K562 (cell line): Measurements from ENCODE around the gene MCM6. TPM values are rescaled to one million over a fixed set of nuclear protein-coding genes. Genes with fewer than 3 reads are reported as not detected.

Experiments used
- ATAC-seq: fragments of 200-7000 bp; cut with Tn5 transposase; 3 replicates; pipeline ENCODE4 v1.9.1; 2020; ENCODE audit warnings: moderate library complexity
- BruUV-seq: library from RNA; stranded (reverse); fragments of 400-500 nt; replicated peaks from 2 replicates; lab custom pipeline; 2021; lab: Mats Ljungman, UMichigan
- CTCF ChIA-PET: fragments of 300-600 bp; formaldehyde crosslinking; extraction: SDS; loops from one replicate; lab custom pipeline; 2021; ENCODE audit warnings: low intra/inter-chr PET ratio; lab: Yijun Ruan, JAX
- POLR2A ChIA-PET: fragments of 300-600, 350-650 bp; sonication (Branson Sonifier 250); formaldehyde crosslinking; extraction: SDS; loops from one replicate; lab custom pipeline; 2021; ENCODE audit warnings: antibody characterized with exemption, inconsistent platforms; lab: Yijun Ruan, JAX
- DNase-seq, 4 experiments: peaks; one replicate each; pipeline versions ENCODE4 v3.0.0 to v3.0.0-alpha.2; 2011 to 2018; ENCODE audit warnings: low spot score in 3 of 4, mixed read lengths in 3 of 4; ENCODE audit errors: extremely low read depth in 1 of 4
- FAIRE-seq: peaks from 2 replicates; lab custom pipeline; 2011; peaks lifted over from hg19 to GRCh38; lab: Jason Lieb, UNC
- H2AFZ ChIP-seq: 2 replicates; pipeline ENCODE4 v1.6.0; 2011; ENCODE audit warnings: low read depth, low read length, control low read depth, inconsistent platforms
- H3K27ac ChIP-seq: fragments of 200-600 bp; 3 replicates; pipeline ENCODE4 v1.8.0; 2011; ENCODE audit warnings: low read depth, mild to moderate bottlenecking, control low read depth, inconsistent platforms, low read length, moderate library complexity, mixed read lengths; ENCODE audit errors: extremely low read depth
- H3K27me3 ChIP-seq, 2 experiments: fragments of 300-600 bp in 1 of 2; 2 replicates in 1 of 2; 3 replicates in 1 of 2; pipeline versions ENCODE4 v1.6.0 to v1.8.0; 2011; ENCODE audit warnings: inconsistent platforms in 2 of 2, low read length in 2 of 2, mild to moderate bottlenecking in 1 of 2, mixed read lengths in 1 of 2, moderate library complexity in 1 of 2; ENCODE audit not compliant: control insufficient read depth in 2 of 2, insufficient read depth in 2 of 2
- H3K36me3 ChIP-seq: fragments of 300-600 bp; 3 replicates; pipeline ENCODE4 v1.8.0; 2011; ENCODE audit warnings: mild to moderate bottlenecking, low read length, inconsistent platforms; ENCODE audit not compliant: control insufficient read depth, insufficient read depth
- H3K4me1 ChIP-seq, 2 experiments: fragments of 200-600 bp in 1 of 2; replicated peaks in 1 of 2; 2 replicates in 1 of 2; 3 replicates in 1 of 2; pipeline versions ENCODE4 v1.5.1 to v1.8.0; 2011; ENCODE audit warnings: inconsistent platforms in 2 of 2, low read length in 2 of 2, mild to moderate bottlenecking in 1 of 2, mixed read lengths in 1 of 2, moderate library complexity in 1 of 2; ENCODE audit not compliant: control insufficient read depth in 2 of 2, insufficient read depth in 2 of 2
- H3K4me2 ChIP-seq: 2 replicates; pipeline ENCODE4 v1.6.1; 2011; ENCODE audit warnings: low read length, control low read depth, inconsistent platforms, mixed read lengths; ENCODE audit not compliant: insufficient read depth
- H3K4me3 ChIP-seq: fragments of 200-600 bp; sonication (generic), shearing (Covaris generic); 2 replicates; pipeline ENCODE4 v1.5.1; 2016; ENCODE audit warnings: control low read depth, inconsistent platforms
- H3K79me2 ChIP-seq: fragments of 200-600 bp; 3 replicates; pipeline ENCODE4 v1.8.0; 2011; ENCODE audit warnings: low read length, inconsistent platforms; ENCODE audit not compliant: control insufficient read depth, insufficient read depth
- H3K9ac ChIP-seq, 2 experiments: 2 replicates each; pipeline versions ENCODE4 v1.6.0 to v1.6.1; 2011; ENCODE audit warnings: low read depth in 2 of 2, low read length in 2 of 2, control low read depth in 1 of 2, inconsistent platforms in 1 of 2, mild to moderate bottlenecking in 1 of 2, mixed read lengths in 1 of 2; ENCODE audit not compliant: insufficient read depth in 1 of 2
- H3K9me1 ChIP-seq: one replicate; pipeline ENCODE4 v1.6.0; 2011; ENCODE audit warnings: inconsistent platforms, mild to moderate bottlenecking, low read length, moderate library complexity; ENCODE audit not compliant: control insufficient read depth, insufficient read depth
- H3K9me3 ChIP-seq: replicated peaks from 2 replicates; pipeline ENCODE4 v1.5.1; 2011; ENCODE audit warnings: low read depth, low read length, inconsistent platforms; ENCODE audit not compliant: control insufficient read depth, insufficient read depth
- H4K20me1 ChIP-seq: replicated peaks from 2 replicates; pipeline ENCODE4 v1.6.1; 2011; ENCODE audit warnings: low read length, inconsistent platforms, mixed read lengths; ENCODE audit not compliant: control insufficient read depth, insufficient read depth
- CGGBP1 ChIP-seq: fragments of 250-450 bp; sonication (Bioruptor Pico); IDR thresholded peaks from 2 replicates; pipeline ENCODE4 v1.9.0; 2021; ENCODE audit warnings: mild to moderate bottlenecking
- CHD4 ChIP-seq: fragments of 200-600 bp; sonication (generic); IDR thresholded peaks from 3 replicates; pipeline ENCODE4 v1.6.1; 2012; ENCODE audit warnings: low read depth, mild to moderate bottlenecking, mixed read lengths, low read length, inconsistent platforms; ENCODE audit not compliant: insufficient read depth, insufficient replicate concordance, poor library complexity, severe bottlenecking
- FOXJ2 ChIP-seq: fragments of 200-800 bp; sonication (Bioruptor generic); IDR thresholded peaks from 2 replicates; pipeline ENCODE4 v1.6.1; 2016; ENCODE audit warnings: missing genetic modification characterization, missing compliant biosample characterization
- HMGN3 ChIP-seq: IDR thresholded peaks from 2 replicates; pipeline ENCODE4 v1.6.1; 2011; ENCODE audit warnings: borderline replicate concordance, low read depth, mild to moderate bottlenecking, mixed read lengths, low read length; ENCODE audit not compliant: insufficient read length; ENCODE audit errors: extremely low read depth
- IRF9 ChIP-seq: fragments of 450-650 bp; IDR thresholded peaks from 2 replicates; pipeline ENCODE4 v1.6.1; 2016; ENCODE audit warnings: missing biosample characterization, missing genetic modification characterization
- U2AF2 ChIP-seq: fragments of 200-400 bp; formaldehyde crosslinking; optimal IDR thresholded peaks from 2 replicates; pipeline ENCODE3; 2017; ENCODE audit warnings: low read depth, mild to moderate bottlenecking, low read length
- USF1 ChIP-seq: sonication (generic); formaldehyde crosslinking; IDR thresholded peaks from 2 replicates; pipeline ENCODE4 v1.9.0; 2022; ENCODE audit warnings: mild to moderate bottlenecking, missing genetic modification reagents
- YY1 ChIP-seq, 3 experiments: IDR thresholded peaks; 2 replicates each; pipeline ENCODE4 v1.6.1; 2011; ENCODE audit warnings: low read length in 2 of 3, mild to moderate bottlenecking in 2 of 3, moderate library complexity in 2 of 3, borderline replicate concordance in 1 of 3, control low read depth in 1 of 3, low read depth in 1 of 3; ENCODE audit not compliant: insufficient read depth in 3 of 3, insufficient replicate concordance in 2 of 3, control insufficient read depth in 1 of 3, insufficient read length in 1 of 3; ENCODE audit errors: extremely low read depth in 1 of 3
- ZBTB1 ChIP-seq: sonication (generic); formaldehyde crosslinking; IDR thresholded peaks from 2 replicates; pipeline ENCODE4 v1.8.1; 2023; ENCODE audit warnings: missing genetic modification reagents, low read depth, mild to moderate bottlenecking, borderline replicate concordance
- ZNF384 ChIP-seq: IDR thresholded peaks from 2 replicates; pipeline ENCODE4 v1.6.1; 2012; ENCODE audit warnings: low read depth, low read length, improper control_type of control experiment
- WGBS: fragments of 100-300 bp; shearing (Covaris generic); methylation state at CpG from one replicate; pipeline ENCODE4 v1.1.6; 2016; ENCODE audit warnings: low coverage, mixed read lengths; ENCODE audit not compliant: insufficient coverage; ENCODE audit errors: missing lambda C conversion rate; 5-methylcytosine and 5-hydroxymethylcytosine counted together
- in situ Hi-C: fragments of 300-500 bp; cut with MboI; formaldehyde crosslinking; loops from 4 replicates; pipeline ENCODE4 v1.15.0; 2018; ENCODE audit warnings: inconsistent platforms, mixed read lengths
- intact Hi-C: fragments of 100-400 bp; cut with micrococcal nuclease; formaldehyde crosslinking; loops from 2 replicates; pipeline ENCODE4 v1.14.2; 2022
- polyA plus RNA-seq, 8 experiments: library from polyadenylated mRNA; depleted of rRNA in 4 of 8; stranded (reverse) in 5 of 8; unstranded in 3 of 8; fragments of >200 nt; fragmentation: Nextera tagmentation in 2 of 8; fragmentation: Illumina TruSeq in 1 of 8; extraction: Ambion mirVana in 2 of 8; extraction: Trizol in 1 of 8; gene quantifications; 2 replicates each; pipeline versions ENCODE4 v1.2.1 to v1.2.3, GENCODE V29; 2011 to 2014; ENCODE audit warnings: inconsistent platforms in 1 of 8, missing spikeins in 1 of 8
- total RNA-seq, 7 experiments: library from RNA; depleted of rRNA in 6 of 7; stranded (reverse); fragments of >200 nt in 6 of 7; fragmentation: Illumina TruSeq in 2 of 7; extraction: Trizol in 2 of 7; gene quantifications; 2 replicates each; pipeline versions ENCODE4 v1.2.1 to v1.2.3, GENCODE V29; 2011 to 2021; ENCODE audit warnings: low replicate concordance in 1 of 7

The MCM6 gene
- total and polyA plus RNA-seq, 9 of the 15 experiments (the other 6 are each of a cell fraction or from before 2014, with no cell fraction given), result 42.6 to 133 (median 82.4) TPM

GRCh38 chr2:135925571-135925970 lies 49.3 kb upstream of the MCM6 start:
- H3K79me2 ChIP-seq, result no peaks in the 10 kb centered on the region
- no peak for FAIRE-seq
- peaks cover 58% of the 10 kb centered on the region for H3K36me3 ChIP-seq
- no TSS peak for BruUV-seq
- in situ Hi-C loops (no loop called here), intact Hi-C loops (no loop called here)
- no peak for DNase-seq
- no peak overlapping the region for H2AFZ ChIP-seq
- H3K9ac ChIP-seq, result no peak overlapping the region
- H4K20me1 ChIP-seq, result no peaks in the 10 kb centered on the region
- H3K9me1 ChIP-seq, result no peaks in the 10 kb centered on the region
- no peak for ATAC-seq
- H3K4me1 ChIP-seq, result no peaks in the 10 kb centered on the region
- no peaks in the 10 kb centered on the region for H3K9me3 ChIP-seq
- TF ChIP-seq YY1 (IDR thresholded peaks at IDR 0.05; ENCODE audit: borderline replicate concordance in 1 of 3, control insufficient read depth in 1 of 3, extremely low read depth in 1 of 3, insufficient read depth in 3 of 3, insufficient read length in 1 of 3, insufficient replicate concordance in 2 of 3, low read depth in 1 of 3, low read length in 2 of 3), result no peak
- no peak for TF ChIP-seq CHD4
- TF ChIP-seq U2AF2, result no peak
- TF ChIP-seq CGGBP1 (CRISPR knock-in tag), result no peak
- no peak for TF ChIP-seq FOXJ2 (tag)
- no peak for TF ChIP-seq IRF9 (tag)
- no peak for TF ChIP-seq USF1 (CRISPR knock-in tag)
- no peak for TF ChIP-seq HMGN3
- TF ChIP-seq ZNF384, result no peak
- TF ChIP-seq ZBTB1 (CRISPR knock-in tag), result no peak
- no peak overlapping the region for H3K4me2 ChIP-seq
- no peak overlapping the region for H3K4me3 ChIP-seq
- WGBS, result 69% methylated on average over 2 of the region's 2 CpGs
- no peak overlapping the region for H3K27ac ChIP-seq
- no peaks in the 10 kb centered on the region for H3K27me3 ChIP-seq
- ChIA-PET CTCF (no interaction called here), POLR2A (interaction anchor here (1.2 kb wide), 1 partner anchor 18 kb away, joined by 4 read pairs; no protein-coding TSS in a partner anchor)
